Measurements from ENCODE around the gene KLHL7.

The KLHL7 gene, protein sequence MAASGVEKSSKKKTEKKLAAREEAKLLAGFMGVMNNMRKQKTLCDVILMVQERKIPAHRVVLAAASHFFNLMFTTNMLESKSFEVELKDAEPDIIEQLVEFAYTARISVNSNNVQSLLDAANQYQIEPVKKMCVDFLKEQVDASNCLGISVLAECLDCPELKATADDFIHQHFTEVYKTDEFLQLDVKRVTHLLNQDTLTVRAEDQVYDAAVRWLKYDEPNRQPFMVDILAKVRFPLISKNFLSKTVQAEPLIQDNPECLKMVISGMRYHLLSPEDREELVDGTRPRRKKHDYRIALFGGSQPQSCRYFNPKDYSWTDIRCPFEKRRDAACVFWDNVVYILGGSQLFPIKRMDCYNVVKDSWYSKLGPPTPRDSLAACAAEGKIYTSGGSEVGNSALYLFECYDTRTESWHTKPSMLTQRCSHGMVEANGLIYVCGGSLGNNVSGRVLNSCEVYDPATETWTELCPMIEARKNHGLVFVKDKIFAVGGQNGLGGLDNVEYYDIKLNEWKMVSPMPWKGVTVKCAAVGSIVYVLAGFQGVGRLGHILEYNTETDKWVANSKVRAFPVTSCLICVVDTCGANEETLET

DNA sequence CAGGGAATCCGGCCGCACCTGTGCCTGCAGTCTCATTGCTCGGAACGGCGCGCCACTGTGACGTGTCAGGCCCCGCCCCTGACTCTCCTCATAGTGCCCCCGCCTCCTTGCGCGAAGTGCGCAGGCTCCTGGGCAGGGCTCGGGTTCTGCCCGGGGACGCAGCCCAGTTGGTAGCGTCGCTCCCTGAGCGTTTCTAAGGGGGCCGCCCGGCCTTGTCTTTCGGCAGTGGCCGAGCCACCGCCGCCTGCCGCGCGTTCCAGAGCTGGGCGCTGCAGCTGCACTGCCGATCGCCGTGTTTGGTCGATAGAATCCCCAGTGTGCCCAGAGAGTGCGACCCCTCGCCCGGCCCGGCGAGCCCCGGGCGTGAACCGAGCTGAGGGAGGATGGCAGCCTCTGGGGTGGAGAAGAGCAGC lies at the start of gene KLHL7:
TSS of gene KLHL7 (plus strand) at position 142 of the 413 bp plus-strand sequence. CDS start at position 384, 242 bp downstream.
- peak; percentile 60 for DNase-seq

DNA sequence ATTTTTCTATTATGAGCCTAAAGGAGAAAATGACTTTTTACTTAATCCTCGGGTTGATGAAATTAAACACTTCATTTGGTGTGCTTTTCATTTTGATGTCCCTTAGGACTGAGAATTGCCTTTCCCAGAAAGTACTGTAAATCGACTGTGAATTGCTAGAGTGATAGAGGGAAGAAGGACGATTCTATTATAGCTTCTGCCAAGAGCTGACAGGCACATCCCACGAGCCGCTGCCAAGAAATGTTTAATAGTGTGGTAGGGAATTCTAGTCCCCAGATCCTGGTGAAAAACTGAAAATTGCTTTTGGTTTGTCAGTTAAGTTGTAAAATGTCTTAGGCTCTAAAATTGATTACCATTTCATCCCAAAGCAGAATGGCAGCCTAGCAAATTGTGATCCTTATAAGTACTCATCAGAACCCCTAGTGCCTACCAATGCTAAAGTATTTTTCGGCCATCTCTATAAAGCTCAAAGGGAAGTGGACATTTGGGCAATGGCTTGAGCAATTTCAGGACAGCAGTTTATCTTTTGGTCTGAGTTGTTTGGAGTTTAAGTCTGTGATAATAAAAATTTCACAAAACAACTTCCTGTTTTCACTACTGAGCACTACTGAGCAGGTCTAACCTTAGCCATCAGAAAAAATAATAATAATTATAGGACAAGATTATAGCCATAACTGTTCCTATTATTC lies 47.0 kb upstream of the KLHL7 start:
- DNase-seq: no peak

DNA sequence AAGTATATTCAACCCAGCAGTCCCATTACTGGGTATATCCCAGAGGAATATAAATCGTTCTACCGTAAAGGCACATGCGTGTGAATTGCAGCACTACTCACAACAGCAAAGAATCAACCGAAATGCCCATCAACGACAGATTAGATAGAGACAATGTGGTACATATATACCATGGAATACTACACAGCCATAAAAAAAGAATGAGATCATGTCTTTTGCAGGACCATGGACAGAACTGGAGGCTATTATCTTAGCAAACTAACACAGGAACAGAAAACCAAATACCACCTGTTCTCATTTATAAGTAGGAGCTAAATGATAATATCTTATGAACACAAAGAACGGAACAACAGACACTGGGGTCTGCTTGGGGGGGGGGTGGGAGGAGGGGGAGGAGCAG lies 44.3 kb upstream of the KLHL7 start:
- no peak for DNase-seq

DNA sequence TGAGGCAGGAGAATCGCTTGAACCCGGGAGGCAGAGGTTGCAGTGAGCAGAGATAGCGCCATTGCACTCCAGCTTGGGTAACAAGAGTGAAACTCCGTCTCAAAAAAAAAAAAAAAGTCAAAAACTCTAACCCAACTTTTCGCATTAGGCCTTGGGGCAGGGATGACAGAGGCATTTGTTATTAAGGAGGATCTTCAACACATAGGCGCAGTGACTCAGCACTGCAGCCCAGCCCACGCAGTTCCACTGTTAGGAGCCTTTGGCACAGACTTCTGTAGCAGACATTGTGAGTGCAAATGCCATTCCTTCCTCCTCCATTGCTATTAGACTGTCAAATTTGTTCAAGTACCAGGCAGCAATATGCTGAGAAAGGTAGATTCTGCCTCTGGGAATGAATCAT lies 43.1 kb upstream of the KLHL7 start:
- no peak for DNase-seq

DNA sequence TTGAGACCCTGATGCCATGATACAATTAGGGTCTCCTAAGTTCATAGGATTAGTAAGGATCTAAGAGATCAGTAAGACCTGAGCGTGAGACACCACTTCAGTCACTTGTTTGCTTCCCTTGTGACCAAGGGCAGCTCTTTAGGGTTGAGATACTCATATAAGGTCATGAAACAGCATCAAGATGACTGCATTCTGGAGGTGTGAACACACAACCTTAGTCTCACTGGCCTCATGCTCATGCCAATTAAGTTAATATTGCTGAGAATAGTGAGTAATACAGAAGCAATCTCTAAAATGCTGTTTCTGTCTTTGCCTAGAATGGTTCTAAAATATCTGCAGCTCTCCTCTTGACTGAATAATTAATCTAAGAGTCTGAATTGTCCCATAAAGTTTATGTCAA lies 39.6 kb upstream of the KLHL7 start:
- no peak for DNase-seq

DNA sequence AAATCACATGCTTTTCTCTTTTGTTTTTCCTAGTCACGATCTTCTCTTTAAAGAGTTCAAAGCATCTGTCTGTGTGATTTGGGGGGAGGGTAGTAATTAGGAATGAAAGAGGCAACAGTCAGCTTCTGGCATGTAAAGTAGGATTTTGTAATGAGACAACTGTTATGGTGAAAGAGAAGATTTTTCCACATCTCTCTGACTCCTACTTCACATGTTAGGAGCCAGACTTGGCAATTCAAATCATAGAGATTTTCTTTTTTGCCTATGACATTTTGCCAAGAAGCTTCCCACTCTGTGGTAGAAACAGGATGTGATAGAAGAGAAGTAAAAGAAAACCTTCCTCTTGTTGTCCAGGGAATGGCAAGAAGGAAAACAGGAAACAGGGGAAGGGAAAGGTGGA lies 38.3 kb upstream of the KLHL7 start:
- DNase-seq: no peak

DNA sequence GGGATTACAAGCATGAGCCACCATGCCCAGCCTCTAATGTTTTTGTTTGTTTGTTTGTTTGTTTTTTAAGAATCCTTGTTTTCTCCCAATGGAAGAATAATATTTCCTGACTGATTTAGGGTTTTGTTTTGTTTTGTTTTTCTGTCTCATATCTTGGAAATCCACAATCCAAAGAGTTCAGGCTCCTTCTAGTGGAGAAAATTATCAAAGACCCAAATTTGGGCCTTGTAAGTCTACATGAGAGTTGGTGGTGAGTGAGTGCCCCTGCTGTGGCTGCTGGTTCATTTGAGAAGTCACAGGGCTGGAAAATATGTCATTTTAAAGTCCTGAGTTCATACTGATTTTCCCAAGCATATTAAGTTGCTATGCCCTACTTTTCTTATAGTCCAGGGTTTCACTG lies 33.5 kb upstream of the KLHL7 start:
- DNase-seq: no peak

DNA sequence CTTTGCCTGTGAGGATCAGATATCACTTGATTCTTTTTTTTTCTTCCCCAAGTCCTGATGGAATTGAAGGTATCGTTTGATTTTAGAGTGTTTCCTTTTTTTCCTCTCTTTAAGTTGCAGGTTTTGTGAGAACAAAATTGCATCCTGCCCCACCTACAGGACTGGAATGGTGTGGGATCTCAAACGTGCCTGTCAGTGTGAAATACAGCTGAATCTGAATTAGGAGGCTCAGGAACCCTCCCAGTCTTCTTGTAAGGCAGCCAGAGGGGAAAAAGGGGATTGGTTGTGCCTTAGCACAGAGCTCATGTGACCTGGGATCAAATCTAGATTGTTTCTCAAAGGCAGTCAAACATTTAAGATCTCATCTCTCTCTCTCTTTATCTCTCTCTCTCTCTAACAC lies 32.7 kb upstream of the KLHL7 start:
- DNase-seq: no peak

DNA sequence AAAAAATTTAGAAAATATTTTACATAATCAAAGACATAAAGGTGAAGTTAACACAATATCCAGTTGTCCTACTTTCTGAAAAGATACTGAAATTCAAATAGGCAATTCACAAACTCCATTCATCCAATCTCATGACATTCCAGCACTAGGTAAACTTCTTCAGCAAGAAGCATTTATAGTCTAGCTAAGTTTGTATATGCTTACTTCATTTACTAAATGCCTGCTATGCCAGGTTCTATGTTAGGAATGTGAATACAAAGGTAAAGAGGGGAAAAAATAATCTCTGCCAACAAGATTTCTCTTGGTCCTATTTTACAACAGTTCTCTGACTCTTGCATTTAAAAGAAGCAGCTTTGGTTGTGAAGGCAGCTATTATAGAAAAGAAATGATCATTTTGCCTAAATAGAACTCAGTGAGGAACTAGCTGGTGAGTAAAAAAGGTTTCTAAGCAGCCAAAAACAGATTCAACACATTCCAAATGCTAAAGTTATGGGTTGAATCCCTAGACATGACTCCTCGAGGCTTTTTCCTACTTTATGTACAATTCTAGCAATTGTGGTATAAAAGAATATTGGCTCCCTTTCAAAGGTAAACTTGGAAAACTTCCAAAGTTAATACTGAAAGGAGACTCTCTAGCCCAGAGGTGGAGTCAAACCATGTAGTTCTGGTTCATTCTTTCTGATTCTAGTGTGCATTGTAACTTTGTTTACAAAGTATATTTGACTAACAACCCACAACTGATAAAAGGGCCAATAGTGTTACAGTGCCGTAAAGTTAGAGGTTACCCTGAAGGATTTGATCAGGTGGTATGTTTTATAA lies 30.9 kb upstream of the KLHL7 start:
- no peak for DNase-seq

DNA sequence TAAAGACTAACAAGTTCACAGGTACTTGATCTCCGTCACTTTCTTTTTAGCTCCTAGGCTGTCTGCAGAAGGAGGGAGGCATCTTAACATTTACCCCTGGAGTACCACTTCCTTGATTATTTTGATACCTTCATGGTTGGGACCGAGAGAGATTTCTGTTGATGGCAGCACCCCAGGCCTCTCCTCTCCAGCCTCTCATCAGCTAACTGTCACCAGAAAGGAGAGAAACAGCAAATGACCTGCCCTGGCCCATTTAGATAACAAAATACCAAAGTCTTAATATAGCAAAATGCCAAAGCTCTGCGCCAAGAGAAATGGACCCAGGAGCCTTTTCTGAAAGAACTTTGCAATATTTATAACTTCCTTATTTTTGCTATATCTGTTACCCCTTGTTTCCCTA lies 30.0 kb upstream of the KLHL7 start:
- DNase-seq: no peak

DNA sequence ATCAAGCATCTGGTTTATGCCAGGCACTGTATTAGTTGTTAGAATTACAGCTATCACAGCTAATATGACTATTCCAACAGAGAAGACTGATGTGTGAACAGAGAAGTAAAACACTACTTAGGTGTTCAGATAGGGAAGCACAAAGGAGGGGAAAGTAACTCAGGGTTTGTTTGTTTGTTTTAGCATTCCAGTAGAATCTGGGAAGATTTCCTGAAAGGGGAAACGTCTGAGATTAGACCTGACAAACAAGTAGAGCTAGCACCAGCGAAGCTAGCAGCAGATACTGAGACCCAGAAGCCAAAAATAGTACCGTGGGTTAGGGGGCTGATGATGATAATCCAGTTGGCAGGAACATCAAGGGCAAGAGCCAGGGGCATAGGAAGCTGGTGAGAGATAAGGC lies 28.8 kb upstream of the KLHL7 start:
- DNase-seq: no peak

DNA sequence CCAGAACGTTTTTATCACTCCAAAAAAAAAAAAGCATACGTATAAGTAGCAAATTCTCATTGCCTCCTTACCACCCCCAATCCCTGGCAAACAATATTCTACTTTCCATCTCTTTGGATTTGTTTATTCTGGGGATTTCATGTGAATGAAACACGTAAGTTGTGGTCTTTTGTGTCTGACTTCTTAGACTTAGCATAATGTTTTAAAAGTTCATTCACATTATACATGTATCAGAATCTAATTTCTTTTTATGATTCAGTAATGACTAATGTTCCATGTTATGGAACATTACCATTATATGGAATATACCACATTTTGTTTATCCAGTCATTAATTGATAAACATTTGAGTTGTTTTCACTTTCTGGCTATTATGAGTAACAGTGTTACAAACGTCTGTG lies 12.5 kb upstream of the KLHL7 start:
- no peak for DNase-seq

DNA sequence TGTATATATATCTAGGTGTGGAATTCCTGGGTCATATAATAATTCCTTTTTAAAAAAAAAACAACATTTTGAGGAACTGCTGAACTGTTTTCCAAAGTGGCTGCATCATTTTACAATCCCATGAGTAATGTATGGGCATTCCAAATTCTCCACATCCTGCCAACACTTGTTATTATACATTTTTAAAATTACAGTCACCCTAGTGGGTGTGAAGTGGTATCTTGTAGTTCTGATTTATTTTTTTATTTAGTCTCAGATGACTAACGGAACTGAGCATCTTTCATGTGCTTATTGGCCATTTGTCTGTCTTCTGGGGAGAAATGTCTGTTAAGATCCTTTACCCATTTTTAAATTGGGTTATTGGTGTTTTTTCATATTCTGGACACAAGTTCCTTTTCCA lies 12.0 kb upstream of the KLHL7 start:
- DNase-seq: no peak

DNA sequence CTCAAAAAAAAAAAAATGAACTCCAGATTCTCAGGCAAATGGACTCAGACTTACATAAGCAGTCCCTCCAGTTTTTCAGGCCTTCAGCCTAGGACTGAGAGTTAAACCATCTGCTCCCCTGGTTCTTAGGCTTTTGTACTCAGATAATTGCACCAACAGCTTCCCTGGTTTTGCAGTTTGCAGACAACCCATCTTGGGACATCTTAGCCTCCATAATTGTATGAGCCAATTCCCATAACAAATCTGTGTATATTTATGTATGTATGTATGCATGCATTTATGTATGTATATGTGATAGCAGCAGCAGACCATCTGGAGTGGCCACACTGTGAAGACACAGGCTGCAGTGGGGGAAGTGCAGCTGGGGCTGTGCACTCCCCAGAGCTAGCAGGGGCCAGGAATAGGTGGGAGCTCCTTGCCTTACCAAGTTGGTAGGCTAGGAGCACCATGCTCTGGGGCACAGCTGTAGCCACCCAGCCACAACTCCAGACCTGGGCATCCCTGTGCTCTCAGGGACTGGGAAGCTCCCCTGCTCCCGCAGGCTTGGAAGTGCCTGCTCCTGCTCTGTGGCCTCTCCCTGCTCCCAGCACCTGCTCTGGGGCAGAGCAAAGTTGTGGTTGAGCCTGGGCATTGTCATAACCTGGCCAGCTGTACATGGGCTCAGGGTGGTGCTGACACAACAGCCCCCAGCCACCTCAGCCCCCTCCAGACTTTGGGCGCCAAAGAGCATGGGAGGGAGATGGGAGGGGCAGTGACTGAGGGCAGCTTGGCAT lies 8.9 kb upstream of the KLHL7 start:
- no peak for DNase-seq

DNA sequence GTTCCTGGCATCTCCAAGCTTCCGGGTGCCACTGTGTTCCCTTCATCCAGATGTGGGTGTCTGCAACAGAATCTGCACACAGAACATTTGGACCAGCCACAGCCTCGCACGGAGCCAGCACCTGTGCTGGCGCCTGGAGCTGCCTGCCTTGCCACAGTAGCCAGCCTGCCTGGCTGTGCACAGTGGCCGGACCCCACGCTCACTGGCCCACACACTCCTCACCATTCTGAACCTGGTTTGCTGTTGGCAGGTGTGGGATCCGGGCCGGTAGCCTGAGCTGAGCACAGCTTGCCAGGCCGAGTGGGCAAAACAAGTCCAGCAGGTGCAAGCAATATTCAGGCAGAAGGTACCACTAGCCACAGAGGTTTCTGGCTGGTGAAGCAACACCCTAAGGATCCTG lies 7.6 kb upstream of the KLHL7 start:
- DNase-seq: no peak

DNA sequence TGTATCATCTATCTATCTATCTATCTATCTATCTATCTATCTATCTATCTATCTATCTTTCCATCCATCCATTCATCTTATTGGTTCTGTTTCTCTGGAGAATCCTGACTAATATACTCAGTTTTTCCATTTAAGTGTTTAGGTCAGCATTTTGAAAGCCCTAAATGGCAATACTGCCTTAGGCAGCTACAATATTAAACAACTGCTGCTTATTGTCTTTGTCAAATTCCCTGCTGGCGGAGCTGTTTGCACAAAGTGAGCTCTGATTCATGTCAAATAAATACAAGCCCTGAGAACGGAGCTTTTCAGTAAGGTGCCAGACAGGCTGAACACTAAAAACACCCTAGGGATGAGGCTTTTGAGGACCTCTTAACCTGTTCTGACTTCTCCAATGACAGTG lies 7.1 kb upstream of the KLHL7 start:
- DNase-seq: no peak

DNA sequence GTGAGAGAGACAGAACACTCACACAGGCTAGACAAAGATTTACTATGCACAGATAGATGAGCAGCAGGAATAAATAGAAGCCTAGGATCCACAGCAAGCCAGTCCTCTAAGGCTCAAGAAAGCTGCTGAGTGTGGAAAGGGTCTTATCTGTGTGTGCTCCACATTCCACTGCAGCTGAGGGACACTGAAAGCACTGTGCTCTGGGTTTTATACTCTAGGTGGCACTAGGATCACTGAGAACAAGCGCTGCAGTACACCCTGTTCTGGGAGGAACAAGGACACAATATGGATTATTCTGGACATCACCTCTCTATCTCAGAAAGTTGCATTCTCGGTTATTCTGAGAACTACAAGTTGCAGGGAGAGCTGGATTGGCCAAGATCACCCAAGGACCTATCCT lies 4.9 kb upstream of the KLHL7 start:
- DNase-seq: no peak

DNA sequence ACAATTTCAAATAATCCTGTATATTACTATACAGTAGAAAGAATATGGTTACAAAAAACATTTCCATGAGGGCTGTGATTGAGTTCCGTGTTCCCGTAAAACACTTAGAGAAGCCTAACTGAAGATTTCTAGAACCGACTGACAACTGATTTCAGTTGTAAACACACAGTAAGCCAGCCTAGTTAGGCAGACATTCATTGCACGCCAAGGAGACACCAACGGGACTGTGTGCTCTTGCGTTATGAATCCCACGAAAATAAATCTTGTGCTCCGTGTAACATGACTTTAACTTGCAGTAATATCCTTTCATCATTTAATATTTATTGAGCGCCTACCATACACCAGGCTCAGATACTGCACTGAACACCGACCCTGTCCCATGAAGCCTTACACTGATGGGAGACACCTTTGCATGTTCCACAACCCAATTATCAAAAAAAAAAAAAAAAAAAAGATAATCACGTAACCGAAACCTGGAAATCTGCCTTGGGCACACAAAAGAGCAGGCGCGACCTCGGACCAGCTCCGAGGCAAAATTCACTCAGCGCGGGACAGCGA lies 420 bp upstream of the KLHL7 start:
- no peak for DNase-seq

DNA sequence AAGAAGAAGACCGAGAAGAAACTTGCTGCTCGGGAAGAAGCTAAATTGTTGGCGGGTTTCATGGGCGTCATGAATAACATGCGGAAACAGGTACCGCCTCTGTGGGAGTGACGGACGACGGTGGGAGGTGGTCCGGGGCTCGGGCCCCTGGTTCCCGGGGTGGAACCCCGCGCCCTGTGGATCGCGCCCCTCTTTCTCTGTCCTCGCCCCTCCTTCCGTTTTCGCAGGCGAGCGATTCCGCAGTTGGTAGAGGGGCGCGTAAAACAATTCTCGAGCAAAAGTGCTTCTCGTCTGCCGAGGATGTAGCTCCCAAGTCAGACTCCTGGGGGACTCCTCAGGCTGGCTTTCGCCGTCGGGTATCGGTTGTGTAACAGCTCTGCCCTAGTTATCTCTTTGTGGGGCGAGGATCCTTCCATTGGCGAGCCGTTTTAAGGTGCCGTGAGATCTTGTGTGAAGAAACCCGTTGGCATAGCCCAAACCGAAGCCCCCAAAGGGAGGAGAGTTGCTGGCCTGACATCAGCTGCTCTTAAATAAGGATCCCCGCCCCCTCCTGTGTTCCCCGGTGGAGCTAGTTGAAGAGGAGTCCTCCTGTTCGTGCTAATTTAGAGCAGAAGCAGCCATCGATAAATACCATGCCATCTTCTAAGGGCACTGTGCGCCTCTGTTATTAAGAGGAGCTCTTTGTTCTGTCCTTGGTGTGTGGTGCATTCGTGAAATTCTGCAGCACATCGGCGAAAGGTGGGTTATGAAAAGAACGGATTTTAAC lies 655 bp downstream of the KLHL7 start:
- no peak for DNase-seq

DNA sequence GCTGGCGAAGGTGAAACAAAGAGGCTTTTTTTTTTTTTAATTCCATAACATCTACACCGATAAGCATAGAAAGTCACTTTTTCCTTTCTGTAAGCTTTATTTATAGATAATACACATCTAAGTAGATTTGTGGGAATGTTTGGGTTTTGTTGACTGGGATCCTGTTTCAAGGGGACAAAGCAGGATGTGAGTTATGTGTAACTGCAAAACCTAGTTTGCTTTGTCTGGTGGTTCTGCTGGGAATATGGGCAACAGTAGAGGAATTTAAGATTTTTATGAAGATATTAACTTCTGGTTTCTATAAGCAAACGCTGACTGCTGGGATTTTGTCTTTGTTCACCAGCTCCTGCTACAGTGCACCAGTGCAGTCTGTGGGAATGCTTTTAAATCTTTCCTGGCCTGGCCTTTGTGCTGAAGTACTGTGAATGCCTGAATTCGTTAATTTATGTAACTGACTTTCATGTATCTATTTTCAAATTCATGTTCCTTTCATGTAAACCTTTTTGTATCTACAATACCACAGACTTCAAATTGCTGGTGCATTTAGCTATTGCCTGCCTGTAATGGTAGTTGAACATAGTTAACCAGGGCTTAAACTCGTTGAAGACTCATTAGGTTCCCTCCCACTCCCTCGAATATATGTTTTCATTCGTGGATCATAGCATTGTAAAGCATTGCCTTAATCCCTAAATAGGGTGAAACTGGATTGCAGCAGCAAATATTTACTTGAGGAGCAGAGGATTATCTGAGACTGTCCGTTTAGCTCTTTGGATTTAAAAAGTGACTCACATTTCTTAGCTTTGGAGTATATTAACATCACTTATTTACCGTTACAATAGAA lies 1.5 kb downstream of the KLHL7 start:
- DNase-seq: no peak

Measured in NCI-H1417 treated with DMSO at 0.1 percent for 48 hours (cell line).